NCI-H748 treated with DMSO at 0.1 percent for 48 hours (cell line): ENCODE results near the gene DCXR.

ENCODE experiments used
- DNase-seq: peaks from one replicate; lab custom pipeline; 2025; lab: John Stamatoyannopoulos, UW

DCXR gene

GRCh38 chr17:82037092-82037888, at the start of gene DCXR:
TSS of gene DCXR (minus strand) at chr17:82037697. CDS start at chr17:82037682, 15 bp downstream.
- DNase-seq = peak; percentile 92

DNA sequence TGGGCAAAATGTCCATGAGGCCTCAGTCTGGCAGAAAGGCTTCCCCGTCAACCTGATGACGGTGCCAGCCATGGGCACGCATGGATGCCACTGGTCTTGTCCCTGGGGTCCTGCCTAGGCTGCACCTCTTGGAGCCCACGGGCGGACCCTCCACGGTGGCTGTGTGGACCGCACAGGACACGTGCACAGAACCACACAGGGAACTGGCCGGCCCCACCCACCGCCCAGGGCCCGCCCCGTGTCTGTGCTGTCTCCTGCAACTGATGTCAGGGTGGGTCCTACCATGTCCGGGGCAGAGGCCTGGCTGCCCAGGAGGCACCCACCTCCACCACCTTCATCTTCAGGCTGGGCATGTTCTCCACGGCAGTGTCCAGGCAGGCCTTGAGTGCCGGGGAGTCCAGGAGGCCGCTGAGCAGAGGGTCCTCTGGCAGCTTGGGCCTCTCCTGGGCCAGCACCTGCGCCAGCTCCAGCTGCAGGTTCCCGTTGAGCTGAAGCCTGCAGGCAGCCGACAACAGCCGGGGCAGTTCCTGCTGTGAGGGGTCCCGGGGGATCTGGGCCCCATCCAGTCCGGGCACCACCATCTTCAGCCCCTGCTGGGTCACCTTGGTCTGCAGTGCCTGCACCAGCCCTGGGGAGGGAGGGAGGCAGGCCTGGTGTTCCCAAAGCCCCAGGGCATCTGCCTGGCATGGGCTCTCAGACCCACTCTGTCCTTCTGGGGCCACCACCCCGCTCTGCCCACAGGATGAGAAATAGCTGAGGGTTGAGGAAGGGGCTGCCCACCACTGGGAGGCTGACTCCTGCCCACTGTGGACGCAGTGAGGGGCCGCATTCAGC, 48.7 kb upstream of the DCXR start:
- no peak for DNase-seq

DNA sequence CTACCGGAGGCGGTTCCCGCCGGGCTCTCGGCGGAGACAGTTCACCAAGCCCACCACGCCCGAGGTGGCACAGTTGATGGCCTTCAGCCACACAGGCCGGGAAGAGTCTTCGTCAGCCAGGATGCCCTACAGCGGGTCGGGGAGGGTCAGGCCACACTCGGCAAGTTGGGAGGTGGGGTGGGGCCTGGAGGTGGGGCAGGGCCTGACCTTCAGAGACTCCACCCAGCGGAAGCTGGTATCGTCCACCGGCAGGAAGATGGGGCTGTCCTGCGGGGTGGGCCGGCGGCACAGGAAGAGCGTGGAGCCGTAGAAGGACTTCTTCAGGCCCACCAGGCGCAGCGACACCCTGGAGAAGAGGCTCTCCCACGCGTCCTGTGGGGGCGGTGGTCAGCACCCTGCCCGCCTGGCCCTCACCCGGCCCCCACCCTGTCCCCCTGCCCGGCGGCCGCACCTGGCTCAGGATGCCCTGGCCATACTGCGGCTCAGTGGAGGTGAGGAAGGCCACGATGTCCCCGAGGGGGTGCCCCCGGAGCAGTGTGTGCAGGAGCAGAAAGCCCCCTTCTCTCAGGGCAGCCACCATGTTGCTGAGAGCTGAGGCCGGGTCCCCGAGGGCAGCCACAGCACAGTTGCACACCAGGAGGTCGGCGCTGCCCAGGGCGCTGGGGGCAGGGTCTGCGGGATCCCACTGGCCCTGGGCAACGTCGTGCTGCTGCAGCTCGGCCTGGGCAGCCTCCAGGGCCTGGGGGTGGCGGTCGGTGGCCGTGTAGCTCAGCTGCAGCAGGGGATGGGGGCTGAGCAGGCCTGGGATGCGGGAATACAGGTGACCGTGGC, 47.7 kb upstream of the DCXR start:
- no peak for DNase-seq

- no peak for DNase-seq
These were observed 47.0 kb upstream of the DCXR start for GRCh38 chr17:82084373-82085030.

DNA sequence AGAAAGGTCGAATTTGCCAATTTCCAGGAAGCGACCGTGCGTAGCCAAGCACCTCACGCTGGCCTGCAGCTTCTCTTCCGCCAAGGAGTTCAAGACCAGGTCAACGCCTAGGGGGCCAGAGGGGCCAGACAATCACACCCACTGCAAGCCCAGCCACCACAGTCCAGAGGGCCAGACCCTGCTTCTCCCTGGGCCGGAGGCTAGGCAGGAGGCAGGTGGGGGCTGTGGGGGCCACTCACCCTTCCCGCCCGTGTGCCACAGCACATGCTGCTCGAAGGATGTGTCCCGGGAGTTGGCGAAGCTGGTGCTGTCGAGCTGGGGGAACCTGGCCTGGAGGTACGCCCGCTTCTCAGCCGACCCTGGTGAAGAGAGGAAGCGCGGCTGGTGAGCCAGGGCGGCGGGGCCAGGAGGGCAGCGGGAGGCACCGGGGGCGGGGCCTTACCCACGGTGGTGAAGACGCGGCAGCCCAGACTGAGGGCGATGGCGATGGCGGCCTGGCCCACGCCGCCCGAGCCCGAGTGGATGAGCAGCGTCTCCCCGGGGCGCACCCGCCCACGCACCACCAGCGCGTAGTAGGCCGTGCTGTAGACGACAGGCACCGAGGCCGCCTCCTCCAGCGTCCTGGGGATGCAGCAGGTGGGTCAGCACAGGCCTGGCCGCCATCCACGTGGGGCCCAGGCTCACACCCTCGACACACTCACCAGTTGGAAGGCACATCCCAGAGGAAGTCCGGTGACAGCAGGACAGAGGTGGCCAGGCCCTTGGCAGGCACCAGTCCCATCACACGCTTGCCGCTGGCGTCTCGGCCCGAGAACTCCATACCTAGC, 46.2 kb upstream of the DCXR start:
- no peak for DNase-seq

- no peak for DNase-seq
These were observed 45.5 kb upstream of the DCXR start for GRCh38 chr17:82083009-82083408.

DNA sequence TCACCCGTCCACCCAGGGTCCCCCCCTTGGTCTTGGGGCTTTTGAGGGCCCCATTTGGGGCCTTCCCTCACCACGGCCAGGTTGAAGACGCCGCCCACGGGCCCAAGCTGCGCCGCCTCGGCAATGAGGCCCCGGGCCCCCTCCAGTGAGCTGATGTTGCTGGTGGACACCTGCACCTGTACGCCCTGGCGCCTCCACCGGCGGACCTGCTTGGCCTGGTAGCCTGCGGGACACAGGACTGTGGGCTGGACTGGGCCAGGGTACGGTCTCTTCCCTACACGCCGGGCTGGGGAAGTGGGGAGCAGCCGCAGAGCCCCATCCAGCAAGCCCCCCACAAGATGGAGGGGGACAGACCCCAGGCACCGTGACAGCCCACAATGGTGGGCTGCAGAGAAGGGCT, 45.0 kb upstream of the DCXR start:
- no peak for DNase-seq

DNA sequence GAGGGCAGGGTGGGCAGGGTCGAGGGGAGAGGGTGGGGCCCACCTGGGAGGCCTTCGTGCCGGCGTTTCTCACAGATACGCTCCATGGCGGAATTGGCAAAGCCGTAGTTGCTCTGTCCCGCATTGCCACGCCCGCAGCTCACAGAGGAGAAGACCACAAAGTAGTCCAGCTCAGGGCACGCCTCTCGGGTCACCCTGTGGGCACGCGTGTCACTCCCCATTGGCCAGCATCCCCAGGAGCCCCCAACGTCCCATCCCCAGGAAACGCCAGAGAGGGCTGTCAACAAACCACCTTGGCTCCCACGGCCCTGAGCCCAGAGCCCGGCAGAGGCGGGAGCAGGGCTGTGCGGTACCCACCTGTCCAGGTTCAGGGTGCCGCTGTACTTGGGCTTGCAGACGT, 44.5 kb upstream of the DCXR start:
- DNase-seq = no peak

GRCh38 chr17:82081546-82081945, 44.0 kb upstream of the DCXR start:
- no peak for DNase-seq

GRCh38 chr17:82080789-82081464, 43.4 kb upstream of the DCXR start:
- DNase-seq = no peak

GRCh38 chr17:82080048-82080788, 42.7 kb upstream of the DCXR start:
- no peak for DNase-seq

DNA sequence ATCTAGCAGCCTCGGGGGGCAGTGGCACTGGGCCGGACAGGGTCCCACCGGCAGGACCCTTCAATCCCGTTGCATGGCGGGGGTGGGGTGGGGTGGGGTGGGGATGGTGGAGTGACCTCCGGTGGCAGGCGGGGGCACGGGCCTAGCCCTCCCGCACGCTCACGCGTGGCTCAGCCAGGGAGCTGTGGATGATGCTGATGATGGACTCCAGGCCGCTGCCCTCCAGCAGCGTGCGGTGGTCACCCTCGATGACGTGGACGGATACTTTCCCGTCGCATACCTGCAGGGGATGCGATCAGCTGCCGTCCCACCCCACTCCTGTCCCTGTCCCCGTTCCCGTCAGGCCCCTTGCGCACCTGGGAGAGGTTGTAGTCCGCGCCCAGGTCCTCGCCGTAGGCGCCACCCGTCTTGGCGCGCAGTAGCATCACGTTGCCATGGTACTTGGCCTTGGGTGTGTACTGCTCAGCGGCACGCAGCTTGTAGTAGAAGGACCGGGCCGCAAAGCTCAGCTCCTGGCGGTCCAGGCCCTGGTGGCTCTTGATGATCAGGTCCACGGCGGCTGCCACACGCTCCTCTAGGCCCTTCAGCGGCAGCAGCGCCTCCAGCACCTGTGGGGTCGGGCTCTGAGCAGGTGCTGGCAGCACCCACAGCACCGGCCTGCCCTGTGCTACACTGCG, 41.6 kb upstream of the DCXR start:
- no peak for DNase-seq

- DNase-seq = no peak
These were observed 40.9 kb upstream of the DCXR start for GRCh38 chr17:82078433-82078832.

GRCh38 chr17:82077617-82078358, 40.3 kb upstream of the DCXR start:
- no peak for DNase-seq

DNA sequence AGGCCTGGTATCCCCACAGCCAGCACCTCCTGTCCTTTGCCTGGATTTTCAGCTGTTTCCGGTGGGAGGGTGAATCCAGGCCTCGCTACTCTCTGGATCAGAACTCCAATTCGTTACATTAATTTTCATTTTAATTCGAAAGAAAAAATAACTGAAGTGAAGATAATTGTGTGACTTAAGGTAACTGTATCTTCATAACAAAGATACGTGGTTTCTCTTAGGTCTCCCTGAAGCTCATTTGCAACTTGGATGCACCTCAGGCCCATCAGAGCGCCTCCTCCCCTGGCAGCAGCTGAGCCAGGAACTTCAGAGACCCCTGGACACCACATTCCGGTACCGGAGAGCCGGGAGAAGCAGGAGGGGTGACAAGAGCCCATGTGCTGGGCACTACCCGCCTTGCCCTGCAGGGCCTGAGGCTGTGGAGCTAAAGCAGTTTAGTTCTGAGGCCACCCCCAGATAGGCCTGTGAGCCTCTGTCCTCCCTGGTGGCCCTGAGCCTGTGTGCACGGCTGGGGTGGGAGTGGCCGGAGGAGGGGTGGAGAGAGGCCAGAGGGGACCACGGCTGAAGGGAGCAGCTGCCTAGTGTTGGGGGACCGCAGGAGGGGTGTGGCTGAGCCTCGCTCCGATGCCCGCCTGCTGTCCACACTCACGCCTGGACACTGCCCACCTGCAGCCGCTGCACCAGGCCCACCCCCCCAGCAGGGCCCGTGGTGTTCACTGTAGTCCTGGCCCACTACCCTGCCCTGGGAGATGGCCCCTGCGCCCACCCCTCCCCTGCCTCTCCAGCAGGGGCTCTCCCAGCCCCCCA, 39.5 kb upstream of the DCXR start:
- no peak for DNase-seq

GRCh38 chr17:82076018-82076784, 38.7 kb upstream of the DCXR start:
- no peak for DNase-seq

DNA sequence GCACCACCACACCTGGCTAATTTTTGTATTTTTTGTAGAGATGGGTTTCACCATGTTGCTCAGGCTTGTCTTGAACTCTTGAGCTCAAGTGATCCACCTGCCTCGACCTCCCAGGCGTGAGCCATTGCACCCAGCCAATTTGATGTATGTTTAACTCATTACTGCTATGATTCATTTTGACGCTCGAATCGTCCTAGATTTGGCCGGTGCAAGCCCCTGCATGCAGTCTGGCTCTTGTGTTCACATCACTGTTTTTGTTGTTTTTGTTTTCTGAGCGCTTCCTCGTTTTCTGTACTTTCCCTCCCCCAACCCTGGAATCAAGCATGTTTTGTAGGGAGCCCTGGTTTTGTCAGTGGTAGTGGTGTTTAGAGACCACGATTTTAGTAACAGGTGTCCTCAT, 35.9 kb upstream of the DCXR start:
- no peak for DNase-seq
